ENCODE results near the gene SLC24A3. TPM values are rescaled to one million over a fixed set of nuclear protein-coding genes. Genes with fewer than 3 reads are reported as not detected.

SLC24A3 gene
- total RNA-seq, 1 donor from 2014 or later = 0.51 TPM

- Mint-ChIP-seq H3K9me3 (no peaks in the 10 kb centered on the region), H3K4me1 (no peaks in the 10 kb centered on the region), H3K27ac (ENCODE audit: unreplicated experiment) (no peak overlapping the region), H3K27me3 (ENCODE audit: low read depth) (peaks cover 6% of the 10 kb centered on the region), H3K4me3 (no peak overlapping the region), H3K36me3 (ENCODE audit: low read depth) (no peaks in the 10 kb centered on the region)
- no peak for TF ChIP-seq CTCF (conservative IDR thresholded peaks at IDR 0.05)
- DNase-seq (ENCODE audit: low read depth, low spot score) = no peak
Measured at GRCh38 chr20:19415786-19416185, 203.3 kb downstream of the SLC24A3 start.

- Mint-ChIP-seq H3K36me3 (ENCODE audit: low read depth) (no peaks in the 10 kb centered on the region), H3K9me3 (no peaks in the 10 kb centered on the region), H3K27me3 (ENCODE audit: low read depth) (peaks cover 6% of the 10 kb centered on the region), H3K4me1 (no peaks in the 10 kb centered on the region), H3K4me3 (no peak overlapping the region), H3K27ac (ENCODE audit: unreplicated experiment) (no peak overlapping the region)
- DNase-seq (ENCODE audit: low read depth, low spot score) = no peak
- TF ChIP-seq CTCF (conservative IDR thresholded peaks at IDR 0.05) = no peak
Measured at GRCh38 chr20:19416627-19417026, 204.2 kb downstream of the SLC24A3 start.

GRCh38 chr20:19419396-19419795 lies 207.0 kb downstream of the SLC24A3 start:
- H3K4me3 Mint-ChIP-seq = no peak overlapping the region
- no peak for DNase-seq (ENCODE audit: low read depth, low spot score)
- H3K27me3 Mint-ChIP-seq (ENCODE audit: low read depth) = peaks cover 4% of the 10 kb centered on the region
- no peak overlapping the region for H3K27ac Mint-ChIP-seq (ENCODE audit: unreplicated experiment)
- no peaks in the 10 kb centered on the region for H3K9me3 Mint-ChIP-seq
- no peak for TF ChIP-seq CTCF (conservative IDR thresholded peaks at IDR 0.05)
- no peaks in the 10 kb centered on the region for H3K36me3 Mint-ChIP-seq (ENCODE audit: low read depth)
- H3K4me1 Mint-ChIP-seq = no peaks in the 10 kb centered on the region

- H3K9me3 Mint-ChIP-seq = no peaks in the 10 kb centered on the region
- no peaks in the 10 kb centered on the region for H3K36me3 Mint-ChIP-seq (ENCODE audit: low read depth)
- no peak for TF ChIP-seq CTCF (conservative IDR thresholded peaks at IDR 0.05)
- H3K27ac Mint-ChIP-seq (ENCODE audit: unreplicated experiment) = no peak overlapping the region
- peaks cover 10% of the 10 kb centered on the region for H3K27me3 Mint-ChIP-seq (ENCODE audit: low read depth)
- no peaks in the 10 kb centered on the region for H3K4me1 Mint-ChIP-seq
- DNase-seq (ENCODE audit: low read depth, low spot score) = no peak
- no peak overlapping the region for H3K4me3 Mint-ChIP-seq
Measured at GRCh38 chr20:19423097-19423899, 210.9 kb downstream of the SLC24A3 start.

GRCh38 chr20:19423900-19424620 lies 211.6 kb downstream of the SLC24A3 start:
- Mint-ChIP-seq H3K27ac (ENCODE audit: unreplicated experiment) (peak overlapping the region; percentile 50), H3K9me3 (no peaks in the 10 kb centered on the region), H3K4me1 (no peaks in the 10 kb centered on the region), H3K27me3 (ENCODE audit: low read depth) (peaks cover 13% of the 10 kb centered on the region), H3K4me3 (no peak overlapping the region), H3K36me3 (ENCODE audit: low read depth) (no peaks in the 10 kb centered on the region)
- no peak for DNase-seq (ENCODE audit: low read depth, low spot score)
- TF ChIP-seq CTCF (conservative IDR thresholded peaks at IDR 0.05) = no peak
